HepG2 (cell line): ENCODE measurements around the gene ATOH7. TPM values are rescaled to one million over a fixed set of nuclear protein-coding genes. Genes with fewer than 3 reads are reported as not detected.
A peak's percentile ranks its signal among the peaks of the same experiment; 100 is the strongest.

ENCODE experiments used
- ARNT ChIP-seq: fragments of 450-650 bp; IDR thresholded peaks from 2 replicates; pipeline ENCODE4 v1.6.1; 2017
- HIVEP1 ChIP-seq: sonication (generic); formaldehyde crosslinking; IDR thresholded peaks from 2 replicates; pipeline ENCODE4 v1.4.0; 2020; ENCODE audit warnings: mild to moderate bottlenecking, missing genetic modification reagents
- HOXD1 ChIP-seq: sonication (generic); formaldehyde crosslinking; IDR thresholded peaks from 2 replicates; pipeline ENCODE4 v1.5.0; 2020; ENCODE audit warnings: missing genetic modification reagents
- MXD4 ChIP-seq: IDR thresholded peaks from 2 replicates; pipeline ENCODE4 v1.6.1; 2016; ENCODE audit warnings: mild to moderate bottlenecking, missing biosample characterization, missing genetic modification reagents
- SAFB2 ChIP-seq: sonication (generic); formaldehyde crosslinking; IDR thresholded peaks from 2 replicates; pipeline ENCODE4 v1.5.1; 2020; ENCODE audit warnings: missing genetic modification reagents, low read depth, mild to moderate bottlenecking, borderline replicate concordance
- THAP7 ChIP-seq: sonication (generic); formaldehyde crosslinking; IDR thresholded peaks from 2 replicates; pipeline ENCODE4 v1.8.1; 2023; ENCODE audit warnings: mild to moderate bottlenecking, missing genetic modification reagents
- ZNF180 ChIP-seq: sonication (generic); formaldehyde crosslinking; IDR thresholded peaks from 2 replicates; pipeline ENCODE4 v1.4.0; 2020; ENCODE audit warnings: low read depth, missing genetic modification reagents, borderline replicate concordance
- ZNF24 ChIP-seq: fragments of 450-650 bp; IDR thresholded peaks from 2 replicates; pipeline ENCODE4 v1.6.1; 2017; ENCODE audit warnings: antibody characterized with exemption, mild to moderate bottlenecking
- ZNF430 ChIP-seq: sonication (generic); formaldehyde crosslinking; IDR thresholded peaks from 2 replicates; pipeline ENCODE4 v1.9.0; 2021; ENCODE audit warnings: mild to moderate bottlenecking, missing genetic modification reagents
- ZNF841 ChIP-seq: sonication (generic); formaldehyde crosslinking; IDR thresholded peaks from 2 replicates; pipeline ENCODE4 v1.8.1; 2023; ENCODE audit warnings: missing genetic modification reagents, borderline replicate concordance
- polyA plus RNA-seq, 8 experiments: library from polyadenylated mRNA; depleted of rRNA in 3 of 8; stranded (reverse) in 7 of 8; unstranded in 1 of 8; fragments of >200 nt; fragmentation: Illumina TruSeq in 4 of 8; extraction: Trizol in 4 of 8; gene quantifications; 2 replicates each; pipeline versions ENCODE4 v1.2.1 to v1.2.3, GENCODE V29; 2011 to 2016; ENCODE audit warnings: low read depth in 4 of 8, missing spikeins in 1 of 8, mixed read lengths in 1 of 8; ENCODE audit not compliant: insufficient read depth in 1 of 8
- total RNA-seq, 5 experiments: library from RNA; depleted of rRNA; stranded (reverse); fragments of >200 nt; fragmentation: Illumina TruSeq; extraction: Trizol; gene quantifications; 2 replicates each; pipeline ENCODE4 v1.2.3, GENCODE V29; 2016; ENCODE audit warnings: low read depth in 1 of 5
- TF ChIP-seq, protein P1 (sequence below): sonication (generic); formaldehyde crosslinking; IDR thresholded peaks from one replicate; pipeline ENCODE4 v1.5.1; 2020; ENCODE audit warnings: mild to moderate bottlenecking, missing genetic modification reagents; ENCODE audit errors: not compliant biosample characterization
- TF ChIP-seq, protein P2 (sequence below): sonication (generic); formaldehyde crosslinking; IDR thresholded peaks from 2 replicates; pipeline ENCODE4 v1.5.0; 2020; ENCODE audit warnings: mild to moderate bottlenecking, missing genetic modification reagents
- TF ChIP-seq, protein P3 (sequence below): sonication (generic); formaldehyde crosslinking; IDR thresholded peaks from 2 replicates; pipeline ENCODE4 v1.5.1; 2020; ENCODE audit warnings: mild to moderate bottlenecking, missing genetic modification reagents

ATOH7 gene
- total and polyA plus RNA-seq, 2 of the 13 experiments (the other 11 are each of a cell fraction or from before 2014, with no cell fraction given): 0.07 to 0.11 TPM

GRCh38 chr10:68231106-68231816 is 652 bp downstream of the ATOH7 start (continued):
- TF ChIP-seq, protein P1, sequence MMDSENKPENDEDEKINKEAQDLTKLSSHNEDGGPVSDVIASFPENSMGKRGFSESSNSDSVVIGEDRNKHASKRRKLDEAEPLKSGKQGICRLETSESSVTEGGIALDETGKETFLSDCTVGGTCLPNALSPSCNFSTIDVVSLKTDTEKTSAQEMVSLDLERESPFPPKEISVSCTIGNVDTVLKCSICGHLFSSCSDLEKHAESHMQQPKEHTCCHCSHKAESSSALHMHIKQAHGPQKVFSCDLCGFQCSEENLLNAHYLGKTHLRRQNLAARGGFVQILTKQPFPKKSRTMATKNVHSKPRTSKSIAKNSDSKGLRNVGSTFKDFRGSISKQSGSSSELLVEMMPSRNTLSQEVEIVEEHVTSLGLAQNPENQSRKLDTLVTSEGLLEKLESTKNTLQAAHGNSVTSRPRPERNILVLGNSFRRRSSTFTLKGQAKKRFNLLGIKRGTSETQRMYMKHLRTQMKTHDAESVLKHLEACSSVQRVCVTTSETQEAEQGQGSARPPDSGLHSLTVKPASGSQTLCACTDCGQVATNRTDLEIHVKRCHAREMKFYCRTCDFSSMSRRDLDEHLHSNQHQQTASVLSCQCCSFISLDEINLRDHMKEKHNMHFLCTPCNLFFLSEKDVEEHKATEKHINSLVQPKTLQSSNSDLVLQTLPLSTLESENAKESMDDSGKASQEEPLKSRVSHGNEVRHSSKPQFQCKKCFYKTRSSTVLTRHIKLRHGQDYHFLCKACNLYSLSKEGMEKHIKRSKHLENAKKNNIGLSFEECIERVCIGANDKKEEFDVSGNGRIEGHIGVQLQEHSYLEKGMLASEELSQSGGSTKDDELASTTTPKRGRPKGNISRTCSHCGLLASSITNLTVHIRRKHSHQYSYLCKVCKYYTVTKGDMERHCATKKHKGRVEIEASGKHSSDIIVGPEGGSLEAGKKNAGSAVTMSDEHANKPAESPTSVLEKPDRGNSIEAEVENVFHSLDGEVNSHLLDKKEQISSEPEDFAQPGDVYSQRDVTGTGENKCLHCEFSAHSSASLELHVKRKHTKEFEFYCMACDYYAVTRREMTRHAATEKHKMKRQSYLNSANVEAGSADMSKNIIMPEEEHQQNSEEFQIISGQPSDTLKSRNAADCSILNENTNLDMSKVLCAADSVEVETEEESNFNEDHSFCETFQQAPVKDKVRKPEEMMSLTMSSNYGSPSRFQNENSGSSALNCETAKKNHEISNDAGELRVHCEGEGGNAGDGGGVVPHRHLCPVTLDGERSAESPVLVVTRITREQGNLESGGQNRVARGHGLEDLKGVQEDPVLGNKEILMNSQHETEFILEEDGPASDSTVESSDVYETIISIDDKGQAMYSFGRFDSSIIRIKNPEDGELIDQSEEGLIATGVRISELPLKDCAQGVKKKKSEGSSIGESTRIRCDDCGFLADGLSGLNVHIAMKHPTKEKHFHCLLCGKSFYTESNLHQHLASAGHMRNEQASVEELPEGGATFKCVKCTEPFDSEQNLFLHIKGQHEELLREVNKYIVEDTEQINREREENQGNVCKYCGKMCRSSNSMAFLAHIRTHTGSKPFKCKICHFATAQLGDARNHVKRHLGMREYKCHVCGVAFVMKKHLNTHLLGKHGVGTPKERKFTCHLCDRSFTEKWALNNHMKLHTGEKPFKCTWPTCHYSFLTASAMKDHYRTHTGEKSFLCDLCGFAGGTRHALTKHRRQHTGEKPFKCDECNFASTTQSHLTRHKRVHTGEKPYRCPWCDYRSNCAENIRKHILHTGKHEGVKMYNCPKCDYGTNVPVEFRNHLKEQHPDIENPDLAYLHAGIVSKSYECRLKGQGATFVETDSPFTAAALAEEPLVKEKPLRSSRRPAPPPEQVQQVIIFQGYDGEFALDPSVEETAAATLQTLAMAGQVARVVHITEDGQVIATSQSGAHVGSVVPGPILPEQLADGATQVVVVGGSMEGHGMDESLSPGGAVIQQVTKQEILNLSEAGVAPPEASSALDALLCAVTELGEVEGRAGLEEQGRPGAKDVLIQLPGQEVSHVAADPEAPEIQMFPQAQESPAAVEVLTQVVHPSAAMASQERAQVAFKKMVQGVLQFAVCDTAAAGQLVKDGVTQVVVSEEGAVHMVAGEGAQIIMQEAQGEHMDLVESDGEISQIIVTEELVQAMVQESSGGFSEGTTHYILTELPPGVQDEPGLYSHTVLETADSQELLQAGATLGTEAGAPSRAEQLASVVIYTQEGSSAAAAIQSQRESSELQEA (CRISPR knock-in tag): peak; percentile 70
- TF ChIP-seq ZNF841 (CRISPR knock-in tag) (peak; percentile 72; the same call in 1 of the 2 replicates), SAFB2 (0 out of 2 replicates have a peak, but pooled peaks have one; percentile 45), HOXD1 (CRISPR knock-in tag) (0 out of 2 replicates have a peak, but pooled peaks have one; percentile 31), MXD4 (CRISPR knock-in tag) (no peak), HIVEP1 (CRISPR knock-in tag) (0 out of 2 replicates have a peak, but pooled peaks have one; percentile 34), ZNF24 (no peak), ZNF180 (0 out of 2 replicates have a peak, but pooled peaks have one; percentile 17), ZNF430 (CRISPR knock-in tag) (no peak), THAP7 (peak; percentile 64; the same call in 1 of the 2 replicates), ARNT (no peak)
- TF ChIP-seq, protein P2, sequence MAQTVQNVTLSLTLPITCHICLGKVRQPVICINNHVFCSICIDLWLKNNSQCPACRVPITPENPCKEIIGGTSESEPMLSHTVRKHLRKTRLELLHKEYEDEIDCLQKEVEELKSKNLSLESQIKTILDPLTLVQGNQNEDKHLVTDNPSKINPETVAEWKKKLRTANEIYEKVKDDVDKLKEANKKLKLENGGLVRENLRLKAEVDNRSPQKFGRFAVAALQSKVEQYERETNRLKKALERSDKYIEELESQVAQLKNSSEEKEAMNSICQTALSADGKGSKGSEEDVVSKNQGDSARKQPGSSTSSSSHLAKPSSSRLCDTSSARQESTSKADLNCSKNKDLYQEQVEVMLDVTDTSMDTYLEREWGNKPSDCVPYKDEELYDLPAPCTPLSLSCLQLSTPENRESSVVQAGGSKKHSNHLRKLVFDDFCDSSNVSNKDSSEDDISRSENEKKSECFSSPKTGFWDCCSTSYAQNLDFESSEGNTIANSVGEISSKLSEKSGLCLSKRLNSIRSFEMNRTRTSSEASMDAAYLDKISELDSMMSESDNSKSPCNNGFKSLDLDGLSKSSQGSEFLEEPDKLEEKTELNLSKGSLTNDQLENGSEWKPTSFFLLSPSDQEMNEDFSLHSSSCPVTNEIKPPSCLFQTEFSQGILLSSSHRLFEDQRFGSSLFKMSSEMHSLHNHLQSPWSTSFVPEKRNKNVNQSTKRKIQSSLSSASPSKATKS: peak; percentile 79; the same call in 1 of the 2 replicates
- TF ChIP-seq, protein P3, sequence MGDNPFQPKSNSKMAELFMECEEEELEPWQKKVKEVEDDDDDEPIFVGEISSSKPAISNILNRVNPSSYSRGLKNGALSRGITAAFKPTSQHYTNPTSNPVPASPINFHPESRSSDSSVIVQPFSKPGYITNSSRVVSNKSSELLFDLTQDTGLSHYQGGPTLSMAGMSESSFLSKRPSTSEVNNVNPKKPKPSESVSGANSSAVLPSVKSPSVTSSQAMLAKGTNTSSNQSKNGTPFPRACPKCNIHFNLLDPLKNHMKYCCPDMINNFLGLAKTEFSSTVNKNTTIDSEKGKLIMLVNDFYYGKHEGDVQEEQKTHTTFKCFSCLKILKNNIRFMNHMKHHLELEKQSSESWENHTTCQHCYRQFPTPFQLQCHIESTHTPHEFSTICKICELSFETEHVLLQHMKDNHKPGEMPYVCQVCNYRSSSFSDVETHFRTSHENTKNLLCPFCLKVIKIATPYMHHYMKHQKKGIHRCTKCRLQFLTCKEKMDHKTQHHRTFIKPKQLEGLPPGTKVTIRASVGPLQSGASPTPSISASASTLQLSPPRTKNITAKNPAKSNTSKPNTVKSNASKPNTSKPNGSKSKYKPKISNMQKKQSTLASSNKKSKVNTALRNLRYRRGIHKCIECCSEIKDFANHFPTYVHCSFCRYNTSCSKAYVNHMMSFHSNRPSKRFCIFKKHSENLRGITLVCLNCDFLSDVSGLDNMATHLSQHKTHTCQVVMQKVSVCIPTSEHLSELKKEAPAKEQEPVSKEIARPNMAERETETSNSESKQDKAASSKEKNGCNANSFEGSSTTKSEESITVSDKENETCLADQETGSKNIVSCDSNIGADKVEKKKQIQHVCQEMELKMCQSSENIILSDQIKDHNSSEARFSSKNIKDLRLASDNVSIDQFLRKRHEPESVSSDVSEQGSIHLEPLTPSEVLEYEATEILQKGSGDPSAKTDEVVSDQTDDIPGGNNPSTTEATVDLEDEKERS (CRISPR knock-in tag): peak; percentile 46; the same call in 1 of the 2 replicates
